ENCODE measurements around the gene NTN4. TPM values are rescaled to one million over a fixed set of nuclear protein-coding genes. Genes with fewer than 3 reads are reported as not detected.
A peak's percentile ranks its signal among the peaks of the same experiment; 100 is the strongest.

The NTN4 gene
- polyA plus RNA-seq, 1 of the 3 experiments (the other 2 are of a cell fraction): 0.08 TPM

- Histone ChIP-seq H2AFZ (ENCODE audit: low read depth) (no peak overlapping the region), H3K4me3 (ENCODE audit: low read depth in 2 of 2, low read length in 1 of 2) (no peak overlapping the region), H3F3A (replicated peaks; ENCODE audit: insufficient read depth) (no peaks in the 10 kb centered on the region), H3K36me3 (replicated peaks in 1 of 2; ENCODE audit: control insufficient read depth in 1 of 2, insufficient read depth in 2 of 2, low read length in 1 of 2) (no peaks in the 10 kb centered on the region), H3K4me2 (no peak overlapping the region), H3K27me3 (ENCODE audit: insufficient read depth) (no peaks in the 10 kb centered on the region), H4K20me1 (ENCODE audit: insufficient read depth) (no peaks in the 10 kb centered on the region), H3K9ac (no peak overlapping the region), H3K9me3 (no peaks in the 10 kb centered on the region), H3K27ac (ENCODE audit: low read depth in 2 of 2, low read length in 1 of 2) (no peak overlapping the region), H3K79me2 (ENCODE audit: insufficient read depth) (no peaks in the 10 kb centered on the region), H3K9me2 (no peaks in the 10 kb centered on the region), H3K4me1 (ENCODE audit: control insufficient read depth in 1 of 2, insufficient read depth in 2 of 2, low read depth in 1 of 2, low read length in 1 of 2) (no peaks in the 10 kb centered on the region)
- no peak for DNase-seq
- TF ChIP-seq ZBTB33 (IDR thresholded peaks at IDR 0.05; ENCODE audit: borderline replicate concordance, low read depth) (no peak), NFIC (IDR thresholded peaks at IDR 0.05; ENCODE audit: borderline replicate concordance) (no peak), NRF1 (IDR thresholded peaks at IDR 0.05; ENCODE audit: low read depth, low read length) (no peak), SMC3 (IDR thresholded peaks at IDR 0.05; ENCODE audit: low read depth, low read length) (no peak), RAD21 (IDR thresholded peaks at IDR 0.05; ENCODE audit: low read length) (no peak), FOXM1 (IDR thresholded peaks at IDR 0.05; ENCODE audit: low read depth) (no peak), RFX5 (IDR thresholded peaks at IDR 0.05; ENCODE audit: low read length) (no peak)
- POLR2A ChIA-PET: no interaction called here
- CTCF ChIA-PET: interaction anchor here (0.6 to 3.3 kb wide), 11 partner anchors 9 to 224 kb away, joined by 3 to 15 read pairs (median 3); no protein-coding TSS in a partner anchor
- WGBS (ENCODE audit: low lambda C conversion rate): 80% methylated on average over 7 of the region's 7 CpGs
Observed at GRCh38 chr12:95624589-95624988, 166.0 kb downstream of the NTN4 start.

DNA sequence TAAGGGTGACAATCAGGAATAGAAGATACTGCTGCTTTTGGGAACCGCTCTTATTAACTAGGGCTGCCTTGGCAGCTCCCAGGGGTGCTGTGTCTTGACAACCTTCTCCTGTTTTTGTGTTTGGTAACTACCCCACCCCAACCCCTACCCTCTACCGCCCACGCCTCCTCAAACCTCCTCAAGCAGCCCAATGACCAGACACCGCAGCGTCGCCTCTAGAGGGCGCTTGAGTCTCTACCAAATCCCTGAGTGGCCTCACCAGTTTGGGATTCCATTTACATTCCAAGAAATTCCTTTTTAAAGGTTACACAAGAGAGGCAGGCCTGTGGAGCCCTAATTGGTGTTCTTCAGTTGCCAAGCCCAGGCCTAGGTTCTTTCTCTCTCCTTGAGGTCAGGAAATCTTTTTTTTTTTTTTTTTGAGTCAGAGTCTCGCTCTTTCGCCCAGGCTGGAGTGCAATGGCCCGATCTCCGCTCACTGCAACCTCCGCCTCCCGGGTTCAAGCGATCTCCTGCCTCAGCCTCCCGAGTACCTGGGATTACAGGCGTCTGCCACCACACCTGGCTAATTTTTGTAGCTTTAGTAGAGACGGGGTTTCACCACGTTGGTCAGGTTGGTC, 166.9 kb downstream of the NTN4 start:
- POLR2A ChIA-PET: no interaction called here
- no peaks in the 10 kb centered on the region for H3F3A ChIP-seq (replicated peaks; ENCODE audit: insufficient read depth)
- H3K4me2 ChIP-seq: no peak overlapping the region
- peak; percentile 69 for DNase-seq
- CTCF ChIA-PET: interaction anchor here (0.6 to 3.3 kb wide), 20 partner anchors 10 to 225 kb away, joined by 3 to 15 read pairs (median 4); no protein-coding TSS in a partner anchor
- H3K9me2 ChIP-seq: no peaks in the 10 kb centered on the region
- no peak overlapping the region for H2AFZ ChIP-seq (ENCODE audit: low read depth)
- TF ChIP-seq RAD21 (IDR thresholded peaks at IDR 0.05; ENCODE audit: low read length) (peak; percentile 84), POLR2AphosphoS5 (IDR thresholded peaks at IDR 0.05; ENCODE audit: low read depth, low read length) (no peak), RXRA (IDR thresholded peaks at IDR 0.05; ENCODE audit: borderline replicate concordance, low read depth) (no peak), RCOR1 (IDR thresholded peaks at IDR 0.05; ENCODE audit: low read length) (no peak), PBX3 (IDR thresholded peaks at IDR 0.05) (no peak), TEAD4 (IDR thresholded peaks at IDR 0.05; ENCODE audit: borderline replicate concordance, insufficient read depth) (no peak), IRF3 (IDR thresholded peaks at IDR 0.05; ENCODE audit: low read depth, low read length) (no peak), FOXM1 (IDR thresholded peaks at IDR 0.05; ENCODE audit: low read depth) (no peak), YY1 (IDR thresholded peaks at IDR 0.05; ENCODE audit: low read depth) (no peak), MEF2A (IDR thresholded peaks at IDR 0.05; ENCODE audit: borderline replicate concordance, low read depth) (no peak), ELF1 (IDR thresholded peaks at IDR 0.05) (no peak), NRF1 (IDR thresholded peaks at IDR 0.05; ENCODE audit: low read depth, low read length) (no peak), SMC3 (IDR thresholded peaks at IDR 0.05; ENCODE audit: low read depth, low read length) (peak; percentile 72)
- TF ChIP-seq, protein P1, sequence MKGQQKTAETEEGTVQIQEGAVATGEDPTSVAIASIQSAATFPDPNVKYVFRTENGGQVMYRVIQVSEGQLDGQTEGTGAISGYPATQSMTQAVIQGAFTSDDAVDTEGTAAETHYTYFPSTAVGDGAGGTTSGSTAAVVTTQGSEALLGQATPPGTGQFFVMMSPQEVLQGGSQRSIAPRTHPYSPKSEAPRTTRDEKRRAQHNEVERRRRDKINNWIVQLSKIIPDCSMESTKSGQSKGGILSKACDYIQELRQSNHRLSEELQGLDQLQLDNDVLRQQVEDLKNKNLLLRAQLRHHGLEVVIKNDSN (IDR thresholded peaks at IDR 0.05; ENCODE audit: borderline replicate concordance, low read depth): no peak
- TF ChIP-seq, protein P2, sequence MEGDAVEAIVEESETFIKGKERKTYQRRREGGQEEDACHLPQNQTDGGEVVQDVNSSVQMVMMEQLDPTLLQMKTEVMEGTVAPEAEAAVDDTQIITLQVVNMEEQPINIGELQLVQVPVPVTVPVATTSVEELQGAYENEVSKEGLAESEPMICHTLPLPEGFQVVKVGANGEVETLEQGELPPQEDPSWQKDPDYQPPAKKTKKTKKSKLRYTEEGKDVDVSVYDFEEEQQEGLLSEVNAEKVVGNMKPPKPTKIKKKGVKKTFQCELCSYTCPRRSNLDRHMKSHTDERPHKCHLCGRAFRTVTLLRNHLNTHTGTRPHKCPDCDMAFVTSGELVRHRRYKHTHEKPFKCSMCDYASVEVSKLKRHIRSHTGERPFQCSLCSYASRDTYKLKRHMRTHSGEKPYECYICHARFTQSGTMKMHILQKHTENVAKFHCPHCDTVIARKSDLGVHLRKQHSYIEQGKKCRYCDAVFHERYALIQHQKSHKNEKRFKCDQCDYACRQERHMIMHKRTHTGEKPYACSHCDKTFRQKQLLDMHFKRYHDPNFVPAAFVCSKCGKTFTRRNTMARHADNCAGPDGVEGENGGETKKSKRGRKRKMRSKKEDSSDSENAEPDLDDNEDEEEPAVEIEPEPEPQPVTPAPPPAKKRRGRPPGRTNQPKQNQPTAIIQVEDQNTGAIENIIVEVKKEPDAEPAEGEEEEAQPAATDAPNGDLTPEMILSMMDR (IDR thresholded peaks at IDR 0.05): peak; percentile 73
- H3K27me3 ChIP-seq (ENCODE audit: insufficient read depth): no peaks in the 10 kb centered on the region
- H3K4me3 ChIP-seq (ENCODE audit: low read depth in 2 of 2, low read length in 1 of 2): peak overlapping the region in 1 of 2 experiments; percentile 56; a peak in 1 of 4 replicates
- no peak overlapping the region for H3K27ac ChIP-seq (ENCODE audit: low read depth in 2 of 2, low read length in 1 of 2)
- H3K4me1 ChIP-seq (ENCODE audit: control insufficient read depth in 1 of 2, insufficient read depth in 2 of 2, low read depth in 1 of 2, low read length in 1 of 2): no peaks in the 10 kb centered on the region
- no peaks in the 10 kb centered on the region for H4K20me1 ChIP-seq (ENCODE audit: insufficient read depth)
- H3K36me3 ChIP-seq (replicated peaks in 1 of 2; ENCODE audit: control insufficient read depth in 1 of 2, insufficient read depth in 2 of 2, low read length in 1 of 2): no peaks in the 10 kb centered on the region
- H3K9me3 ChIP-seq: no peaks in the 10 kb centered on the region
- no peaks in the 10 kb centered on the region for H3K79me2 ChIP-seq (ENCODE audit: insufficient read depth)
- H3K9ac ChIP-seq: no peak overlapping the region
- 56% methylated on average over 18 of the region's 18 CpGs for WGBS (ENCODE audit: low lambda C conversion rate)
